ENCODE measurements around the gene TEAD1.

- TF ChIP-seq CTCF (IDR thresholded peaks at IDR 0.05; ENCODE audit: extremely low read depth in 1 of 2, insufficient read depth in 1 of 2, low read depth in 1 of 2, low read length in 2 of 2) (no peak), EZH2 (IDR thresholded peaks at IDR 0.05; ENCODE audit: borderline replicate concordance, low read depth, low read length, severe bottlenecking) (no peak), POLR2A (IDR thresholded peaks at IDR 0.05; ENCODE audit: low read depth, low read length) (no peak), POLR2AphosphoS5 (IDR thresholded peaks at IDR 0.05; ENCODE audit: insufficient read depth, low read depth, low read length) (no peak), JUN (IDR thresholded peaks at IDR 0.05; ENCODE audit: borderline replicate concordance, insufficient read depth, insufficient read length, low read depth) (no peak), MYC (IDR thresholded peaks at IDR 0.05; ENCODE audit: low read depth, low read length) (no peak), MAX (IDR thresholded peaks at IDR 0.05; ENCODE audit: insufficient read depth, insufficient read length) (no peak), GATA2 (IDR thresholded peaks at IDR 0.05; ENCODE audit: insufficient read depth, insufficient read length, low read depth, low read length) (no peak)
Measured at GRCh38 chr11:12863605-12864121, 189.4 kb downstream of the TEAD1 start.
